IMR-90 (cell line): ENCODE measurements around the gene PAPPA. TPM values are rescaled to one million over a fixed set of nuclear protein-coding genes. Genes with fewer than 3 reads are reported as not detected.
A peak's percentile ranks its signal among the peaks of the same experiment; 100 is the strongest.

Experiments used
- ATAC-seq: fragments of 200-7000 bp; cut with Tn5 transposase; 2 replicates; pipeline ENCODE4 v1.9.1; 2020; ENCODE audit warnings: low read depth, mild to moderate bottlenecking, moderate library complexity
- BruUV-seq: library from RNA; stranded (reverse); fragments of 400-500 nt; replicated peaks from 2 replicates; lab custom pipeline; 2021; lab: Mats Ljungman, UMichigan
- CTCF ChIA-PET: fragments of 300-600 bp; formaldehyde crosslinking; extraction: SDS; loops from one replicate; lab custom pipeline; 2021; ENCODE audit warnings: antibody characterized with exemption; lab: Yijun Ruan, JAX
- POLR2A ChIA-PET: fragments of 300-600 bp; sonication (Branson Sonifier 250); formaldehyde crosslinking; loops from one replicate; lab custom pipeline; 2022; ENCODE audit warnings: antibody characterized with exemption; ENCODE audit not compliant: unreplicated experiment; lab: Charles Lee
- DNase-seq: peaks from one replicate; pipeline ENCODE4 v3.0.0; 2013
- H2AFZ ChIP-seq: replicated peaks from 2 replicates; pipeline ENCODE3; 2013; ENCODE audit warnings: low read length, mild to moderate bottlenecking; ENCODE audit not compliant: poor library complexity
- H2AK5ac ChIP-seq: 2 replicates; pipeline ENCODE4 v1.6.1; 2013; ENCODE audit warnings: low read depth, low read length, inconsistent platforms
- H2AK9ac ChIP-seq: replicated peaks from 2 replicates; pipeline ENCODE3; 2013; ENCODE audit warnings: mild to moderate bottlenecking, low read depth, low read length, moderate library complexity; ENCODE audit not compliant: poor library complexity
- H2BK120ac ChIP-seq: 2 replicates; pipeline ENCODE4 v1.6.1; 2013; ENCODE audit warnings: low read depth, low read length, inconsistent platforms
- H2BK15ac ChIP-seq: 3 replicates; pipeline ENCODE4 v1.6.1; 2013; ENCODE audit warnings: low read depth, low read length, inconsistent platforms
- H2BK20ac ChIP-seq: 2 replicates; pipeline ENCODE4 v1.6.1; 2013; ENCODE audit warnings: low read depth, mild to moderate bottlenecking, inconsistent platforms, low read length, moderate library complexity
- H2BK5ac ChIP-seq: 2 replicates; pipeline ENCODE4 v1.6.1; 2013; ENCODE audit warnings: mild to moderate bottlenecking, low read depth, low read length, inconsistent platforms; ENCODE audit not compliant: poor library complexity, severe bottlenecking
- H3K14ac ChIP-seq: replicated peaks from 2 replicates; pipeline ENCODE4 v1.6.1; 2013; ENCODE audit warnings: low read depth, low read length, inconsistent platforms
- H3K18ac ChIP-seq: 2 replicates; pipeline ENCODE4 v1.6.1; 2013; ENCODE audit warnings: low read depth, low read length, control low read depth
- H3K23ac ChIP-seq: 2 replicates; pipeline ENCODE4 v1.6.1; 2013; ENCODE audit warnings: low read depth, low read length, inconsistent platforms
- H3K27ac ChIP-seq: 2 replicates; pipeline ENCODE4 v1.5.1; 2013; ENCODE audit warnings: mild to moderate bottlenecking, control low read depth, low read length; ENCODE audit not compliant: insufficient read depth
- H3K27me3 ChIP-seq: 2 replicates; pipeline ENCODE4 v1.6.1; 2013; ENCODE audit warnings: low read length; ENCODE audit not compliant: control insufficient read depth, insufficient read depth
- H3K36me3 ChIP-seq: 2 replicates; pipeline ENCODE4 v1.6.1; 2013; ENCODE audit warnings: low read length, mixed read lengths; ENCODE audit not compliant: control insufficient read depth, insufficient read depth
- H3K4ac ChIP-seq: 2 replicates; pipeline ENCODE4 v1.6.1; 2013; ENCODE audit warnings: low read depth, low read length, inconsistent platforms
- H3K4me1 ChIP-seq: 2 replicates; pipeline ENCODE4 v1.6.1; 2013; ENCODE audit warnings: low read length, mixed read lengths; ENCODE audit not compliant: control insufficient read depth, insufficient read depth
- H3K4me2 ChIP-seq: 2 replicates; pipeline ENCODE4 v1.6.1; 2013; ENCODE audit warnings: low read depth, mild to moderate bottlenecking, control low read depth, low read length, moderate library complexity
- H3K4me3 ChIP-seq: 2 replicates; pipeline ENCODE4 v1.5.1; 2013; ENCODE audit warnings: low read depth, mild to moderate bottlenecking, control low read depth, low read length, moderate library complexity; ENCODE audit not compliant: insufficient read depth
- H3K56ac ChIP-seq: 2 replicates; pipeline ENCODE4 v1.6.1; 2013; ENCODE audit warnings: low read length, inconsistent platforms; ENCODE audit not compliant: insufficient read depth; ENCODE audit errors: extremely low read depth
- H3K79me1 ChIP-seq, 2 experiments: 2 replicates each; pipeline ENCODE4 v1.6.1; 2013; ENCODE audit warnings: low read length in 2 of 2, inconsistent platforms in 1 of 2, low read depth in 1 of 2
- H3K9ac ChIP-seq: 2 replicates; pipeline ENCODE4 v1.6.1; 2013; ENCODE audit warnings: low read depth, low read length, control low read depth
- H3K9me1 ChIP-seq: 2 replicates; pipeline ENCODE4 v1.6.1; 2013; ENCODE audit warnings: low read length, inconsistent platforms; ENCODE audit not compliant: insufficient read depth
- H3K9me3 ChIP-seq: 2 replicates; pipeline ENCODE4 v1.6.1; 2013; ENCODE audit warnings: low read length; ENCODE audit not compliant: control insufficient read depth, insufficient read depth
- H4K20me1 ChIP-seq: 2 replicates; pipeline ENCODE4 v1.6.1; 2013; ENCODE audit warnings: low read length, inconsistent platforms; ENCODE audit not compliant: insufficient read depth
- H4K5ac ChIP-seq: 2 replicates; pipeline ENCODE4 v1.6.1; 2013; ENCODE audit warnings: mild to moderate bottlenecking, low read depth, low read length, control low read depth
- H4K8ac ChIP-seq, 2 experiments: 2 replicates each; pipeline ENCODE4 v1.6.1; 2013; ENCODE audit warnings: low read depth in 2 of 2, low read length in 2 of 2, control low read depth in 1 of 2, inconsistent platforms in 1 of 2
- H4K91ac ChIP-seq: 2 replicates; pipeline ENCODE4 v1.6.1; 2013; ENCODE audit warnings: low read depth, low read length, inconsistent platforms; ENCODE audit not compliant: insufficient read depth
- BHLHE40 ChIP-seq: fragments of 150-350 bp; IDR thresholded peaks from 2 replicates; pipeline ENCODE4 v1.6.1; 2016; ENCODE audit warnings: mild to moderate bottlenecking, low read depth, low read length
- FOS ChIP-seq: fragments of 150-350 bp; IDR thresholded peaks from 2 replicates; pipeline ENCODE4 v1.6.1; 2016; ENCODE audit warnings: low read depth, low read length
- MAZ ChIP-seq: IDR thresholded peaks from 2 replicates; pipeline ENCODE4 v1.6.1; 2012; ENCODE audit warnings: low read depth, mild to moderate bottlenecking, low read length, improper control_type of control experiment, moderate library complexity, borderline replicate concordance
- WGBS, 2 experiments: methylation state at CpG; one replicate each; pipeline versions ENCODE4 v1.1.5 to v1.1.7; 2013; ENCODE audit warnings: missing lambda C conversion rate in 2 of 2; ENCODE audit not compliant: insufficient read length in 1 of 2; ENCODE audit errors: extremely low coverage in 2 of 2; 5-methylcytosine and 5-hydroxymethylcytosine counted together
- dilution Hi-C: fragments of 300-500 bp; cut with HindIII; formaldehyde crosslinking; loops from one replicate; pipeline ENCODE4 v1.14.3; 2018; ENCODE audit warnings: low sequenced_read_pairs; ENCODE audit not compliant: unreplicated experiment
- in situ Hi-C: fragments of 300-500 bp; cut with MboI; formaldehyde crosslinking; loops from 3 replicates; pipeline ENCODE4 v1.14.3; 2019; ENCODE audit warnings: low sequenced_read_pairs, inconsistent platforms, mixed read lengths
- intact Hi-C: fragments of 100-400 bp; cut with micrococcal nuclease; formaldehyde crosslinking; loops from 2 replicates; pipeline ENCODE4 v1.10.0; 2022
- polyA plus RNA-seq, 3 experiments: library from polyadenylated mRNA; depleted of rRNA; stranded (reverse); fragments of >200 nt; gene quantifications; 2 replicates each; pipeline ENCODE4 v1.2.3, GENCODE V29; 2012; ENCODE audit warnings: low replicate concordance in 1 of 3
- total RNA-seq: library from RNA; depleted of rRNA; stranded (reverse); fragments of >200 nt; gene quantifications from 2 replicates; pipeline ENCODE4 v1.2.3, GENCODE V29; 2012

Gene PAPPA
- total and polyA plus RNA-seq, 2 of the 4 experiments (the other 2 are of a cell fraction) = 8.3 to 12.4 TPM

DNA sequence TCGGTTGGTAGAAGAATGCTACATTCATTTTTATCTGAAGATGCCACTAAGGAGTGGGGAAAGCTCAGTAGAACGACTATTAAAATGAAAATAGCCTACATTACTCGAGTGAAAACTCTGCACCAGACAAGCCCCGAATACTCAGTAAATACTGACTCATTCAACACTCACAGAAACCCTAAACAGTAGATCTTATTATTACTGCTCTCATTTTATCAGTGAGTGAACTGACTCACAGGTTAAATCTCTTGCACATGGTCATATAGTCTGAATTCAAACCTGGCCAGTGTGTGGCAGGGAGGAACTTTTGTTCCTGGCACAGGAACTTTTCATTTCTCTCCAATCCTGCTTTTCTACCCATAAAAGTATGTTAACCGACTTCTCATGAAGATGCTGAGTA, 9.6 kb upstream of the PAPPA start:
- Histone ChIP-seq H3K4me1 (peaks cover 5% of the 10 kb centered on the region; the same call in 1 of the 2 replicates), H2AK5ac (0 out of 2 replicates have a peak overlapping the region, but pooled peaks have one; percentile 22), H3K27ac (no peak overlapping the region), H3K4me2 (peak overlapping the region; percentile 35; the same call in 1 of the 2 replicates), H3K4ac (peak overlapping the region; percentile 24; the same call in 1 of the 2 replicates), H3K56ac (no peak overlapping the region; the same call in 1 of the 2 replicates), H2BK15ac (peak overlapping the region; percentile 35; the same call in 1 of the 3 replicates), H3K36me3 (no peaks in the 10 kb centered on the region), H3K18ac (peak overlapping the region; percentile 66; the same call in 1 of the 2 replicates), H2BK20ac (peak overlapping the region; percentile 19; the same call in 1 of the 2 replicates), H3K14ac (peak overlapping the region; percentile 67), H2BK120ac (peak overlapping the region; percentile 59), H3K79me1 (no peaks in the 10 kb centered on the region), H3K9me1 (no peaks in the 10 kb centered on the region; the same call in 1 of the 2 replicates), H4K91ac (peak overlapping the region; percentile 22; the same call in 1 of the 2 replicates), H3K23ac (no peak overlapping the region), H3K4me3 (no peak overlapping the region), H2AK9ac (no peak overlapping the region), H4K20me1 (no peaks in the 10 kb centered on the region), H3K27me3 (no peaks in the 10 kb centered on the region), H2BK5ac (peak overlapping the region; percentile 69), H2AFZ (no peak overlapping the region), H4K8ac (peak overlapping the region in 1 of 2 experiments; percentile 23; a peak in 2 of 4 replicates), H4K5ac (peak overlapping the region; percentile 38; the same call in 1 of the 2 replicates), H3K9me3 (no peaks in the 10 kb centered on the region), H3K9ac (no peak overlapping the region)
- dilution Hi-C loops (no loop called here), intact Hi-C loops (no loop called here), in situ Hi-C loops (no loop called here)
- ChIA-PET POLR2A (no interaction called here), CTCF (interaction anchor here (0.9 kb wide), 1 partner anchor 8 kb away, joined by 3 read pairs; no protein-coding TSS in a partner anchor)
- peak; percentile 96 for ATAC-seq
- WGBS, 2 experiments = 0% methylated on average over 2 of the region's 5 CpGs; no CpG with 5 or more reads in 1 of the 2 experiments
- no TSS peak for BruUV-seq
- TF ChIP-seq MAZ (no peak), FOS (peak; percentile 82), BHLHE40 (0 out of 2 replicates have a peak, but pooled peaks have one; percentile 33)
- DNase-seq = peak; percentile 88
